ENCODE data around the gene ZNF506. TPM values are rescaled to one million over a fixed set of nuclear protein-coding genes. Genes with fewer than 3 reads are reported as not detected.
"Not testable (repeated sequence)": the region's sequence is repeated elsewhere in the genome, so short reads cannot be mapped to it uniquely, and the experiment has no call there.

Gene ZNF506
- total RNA-seq, 1 donor from 2014 or later = 12.9 TPM

- H2AFZ ChIP-seq (ENCODE audit: low read depth, low read length) = no peak overlapping the region
- no peak overlapping the region for H3K4me2 ChIP-seq (ENCODE audit: low read length)
- peaks cover 14% of the 10 kb centered on the region for H3K9me3 ChIP-seq (ENCODE audit: insufficient read depth, low read depth, low read length)
- DNase-seq (ENCODE audit: low read depth) (no peak), FAIRE-seq (no peak)
- peaks cover 1% of the 10 kb centered on the region for H4K20me1 ChIP-seq (ENCODE audit: insufficient read depth, low read length)
- Mint-ChIP-seq H3K4me3 (ENCODE audit: unreplicated experiment) (no peak overlapping the region), H3K36me3 (ENCODE audit: low read depth, unreplicated experiment) (peaks cover 29% of the 10 kb centered on the region), H3K27ac (ENCODE audit: unreplicated experiment) (no peak overlapping the region), H3K9me3 (ENCODE audit: unreplicated experiment) (peaks cover 55% of the 10 kb centered on the region), H3K4me1 (ENCODE audit: low read depth, unreplicated experiment) (no peaks in the 10 kb centered on the region), H3K27me3 (ENCODE audit: low read depth, unreplicated experiment) (no peaks in the 10 kb centered on the region)
- H3K79me2 ChIP-seq (ENCODE audit: insufficient read depth, low read length) = peaks cover 26% of the 10 kb centered on the region
- TF ChIP-seq EZH2 (IDR thresholded peaks at IDR 0.05; ENCODE audit: insufficient read depth, low read length) (no peak), CTCF (IDR thresholded peaks at IDR 0.05; ENCODE audit: insufficient read depth, low read depth, low read length) (no peak)
- H3K36me3 ChIP-seq (ENCODE audit: insufficient read depth, low read length) = no peaks in the 10 kb centered on the region
- no peak overlapping the region for H3K9ac ChIP-seq (ENCODE audit: low read length)
- H3K4me3 ChIP-seq (ENCODE audit: insufficient read depth, low read depth, low read length) = no peak overlapping the region
- no peaks in the 10 kb centered on the region for H3K27me3 ChIP-seq (ENCODE audit: insufficient read depth, low read length)
- no peak overlapping the region for H3K27ac ChIP-seq (ENCODE audit: low read depth, low read length)
- no peaks in the 10 kb centered on the region for H3K4me1 ChIP-seq (ENCODE audit: insufficient read depth, low read length)
Measured at GRCh38 chr19:19823916-19824315, 2.4 kb upstream of the ZNF506 start.

DNA sequence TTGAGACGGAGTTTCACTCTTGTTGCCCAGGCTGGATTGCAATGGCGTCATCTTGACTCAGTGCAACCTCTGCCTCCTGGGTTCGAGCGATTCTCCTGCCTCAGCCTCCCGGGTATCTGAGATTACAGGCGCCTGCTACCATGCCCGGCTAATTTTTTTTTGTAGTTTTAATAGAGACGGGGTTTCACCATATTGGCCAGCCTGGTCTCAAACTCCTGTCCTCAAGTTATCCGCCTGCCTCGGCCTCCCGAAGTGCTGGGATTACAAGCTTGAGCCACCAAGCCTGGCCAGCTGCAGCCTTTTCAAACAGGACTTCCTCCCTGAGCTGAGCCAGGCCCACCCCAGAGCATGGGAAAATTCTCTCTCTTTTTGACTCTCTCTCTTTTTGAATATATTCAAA is 426 bp upstream of the ZNF506 start:
- DNase-seq (ENCODE audit: low read depth); H3K4me1 ChIP-seq (ENCODE audit: insufficient read depth, low read length); H3K9ac ChIP-seq (ENCODE audit: low read length); H3K27ac ChIP-seq (ENCODE audit: low read depth, low read length); FAIRE-seq; H3K36me3 ChIP-seq (ENCODE audit: insufficient read depth, low read length); H3K27me3 Mint-ChIP-seq (ENCODE audit: low read depth, unreplicated experiment); H3K27me3 ChIP-seq (ENCODE audit: insufficient read depth, low read length); H3K4me1 Mint-ChIP-seq (ENCODE audit: low read depth, unreplicated experiment); H4K20me1 ChIP-seq (ENCODE audit: insufficient read depth, low read length): not testable (repeated sequence)
- H3K4me3 Mint-ChIP-seq (ENCODE audit: unreplicated experiment) = peak overlapping the region; percentile 98
- Histone ChIP-seq H3K4me3 (ENCODE audit: insufficient read depth, low read depth, low read length) (peak overlapping the region; percentile 89), H3K79me2 (ENCODE audit: insufficient read depth, low read length) (peaks cover 46% of the 10 kb centered on the region), H2AFZ (ENCODE audit: low read depth, low read length) (peak overlapping the region; percentile 66), H3K9me3 (ENCODE audit: insufficient read depth, low read depth, low read length) (peaks cover 14% of the 10 kb centered on the region), H3K4me2 (ENCODE audit: low read length) (peak overlapping the region; percentile 87)
- peaks cover 40% of the 10 kb centered on the region for H3K36me3 Mint-ChIP-seq (ENCODE audit: low read depth, unreplicated experiment)
- peak overlapping the region; percentile 78 for H3K27ac Mint-ChIP-seq (ENCODE audit: unreplicated experiment)
- peaks cover 48% of the 10 kb centered on the region for H3K9me3 Mint-ChIP-seq (ENCODE audit: unreplicated experiment)

DNA sequence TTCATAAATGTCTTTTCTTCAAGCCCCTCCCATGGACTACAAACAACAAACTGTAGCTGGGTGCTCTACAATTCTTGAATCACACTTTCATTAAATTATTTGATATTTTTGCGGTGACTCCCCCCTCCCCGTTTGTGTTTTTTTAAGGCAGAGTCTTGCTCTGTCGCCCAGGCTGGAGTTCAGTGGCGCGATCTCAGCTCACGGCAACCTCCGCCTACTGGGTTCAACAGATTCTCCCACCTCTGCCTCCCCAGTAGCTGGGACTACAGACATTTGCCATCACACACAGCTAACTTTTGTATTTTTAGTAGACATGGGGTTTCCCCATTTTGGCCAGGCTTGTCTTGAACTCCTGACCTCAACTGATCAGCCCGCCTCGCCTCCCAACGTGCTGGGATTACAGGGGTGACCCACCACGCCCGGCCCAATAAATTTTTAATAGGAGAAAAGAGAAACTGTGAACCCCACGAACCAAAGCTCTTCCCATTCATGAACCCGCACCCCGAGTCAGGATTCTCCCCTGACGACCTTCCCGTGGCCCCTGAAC is 703 bp downstream of the ZNF506 start:
- Histone ChIP-seq H3K9ac (ENCODE audit: low read length) (peak overlapping the region; percentile 95), H2AFZ (ENCODE audit: low read depth, low read length) (peak overlapping the region; percentile 100), H3K27me3 (ENCODE audit: insufficient read depth, low read length) (no peaks in the 10 kb centered on the region), H3K79me2 (ENCODE audit: insufficient read depth, low read length) (peaks cover 55% of the 10 kb centered on the region), H4K20me1 (ENCODE audit: insufficient read depth, low read length) (peaks cover 4% of the 10 kb centered on the region), H3K4me1 (ENCODE audit: insufficient read depth, low read length) (no peaks in the 10 kb centered on the region), H3K27ac (ENCODE audit: low read depth, low read length) (peak overlapping the region; percentile 94), H3K4me3 (ENCODE audit: insufficient read depth, low read depth, low read length) (peak overlapping the region; percentile 89), H3K4me2 (ENCODE audit: low read length) (peak overlapping the region; percentile 87), H3K9me3 (ENCODE audit: insufficient read depth, low read depth, low read length) (peaks cover 14% of the 10 kb centered on the region), H3K36me3 (ENCODE audit: insufficient read depth, low read length) (no peaks in the 10 kb centered on the region)
- Mint-ChIP-seq H3K27ac (ENCODE audit: unreplicated experiment) (peak overlapping the region; percentile 97), H3K27me3 (ENCODE audit: low read depth, unreplicated experiment) (no peaks in the 10 kb centered on the region), H3K4me3 (ENCODE audit: unreplicated experiment) (peak overlapping the region; percentile 98), H3K9me3 (ENCODE audit: unreplicated experiment) (peaks cover 48% of the 10 kb centered on the region), H3K4me1 (ENCODE audit: low read depth, unreplicated experiment) (no peaks in the 10 kb centered on the region), H3K36me3 (ENCODE audit: low read depth, unreplicated experiment) (peaks cover 42% of the 10 kb centered on the region)
- TF ChIP-seq CTCF (IDR thresholded peaks at IDR 0.05; ENCODE audit: insufficient read depth, low read depth, low read length) (no peak), EZH2 (IDR thresholded peaks at IDR 0.05; ENCODE audit: insufficient read depth, low read length) (no peak)
- DNase-seq (ENCODE audit: low read depth) (no peak), FAIRE-seq (no peak)

Measured in astrocyte (in vitro differentiated cells and primary cell).